Natural killer cell (primary cell): ENCODE data around the gene CCR5AS.
A peak's percentile ranks its signal among the peaks of the same experiment; 100 is the strongest.

Experiments used
- ATAC-seq, 3 donors: fragments of 150-1000 bp in 2 of 3; fragments of 200-7000 bp in 1 of 3; cut with Tn5 transposase; 1 replicate in 1 of 3; 2 replicates in 2 of 3; pipeline ENCODE4 v1.10.0; 2021; ENCODE audit warnings: mild to moderate bottlenecking in 2 of 3, moderate library complexity in 2 of 3
- DNase-seq, 2 donors: peaks; one replicate each; pipeline versions ENCODE4 v3.0.0 to v3.0.0-alpha.2; 2013 to 2021; ENCODE audit warnings: mixed read lengths in 1 of 2
- H3K27ac ChIP-seq: one replicate; pipeline ENCODE4 v1.5.1; 2013; ENCODE audit warnings: mild to moderate bottlenecking, low read length
- H3K27me3 ChIP-seq: one replicate; pipeline ENCODE4 v1.6.1; 2013; ENCODE audit warnings: low read length; ENCODE audit not compliant: control insufficient read depth, insufficient read depth
- H3K36me3 ChIP-seq: one replicate; pipeline ENCODE4 v1.6.1; 2013; ENCODE audit warnings: low read length; ENCODE audit not compliant: control insufficient read depth, insufficient read depth
- H3K4me1 ChIP-seq: one replicate; pipeline ENCODE4 v1.6.1; 2013; ENCODE audit warnings: low read length; ENCODE audit not compliant: control insufficient read depth, insufficient read depth
- H3K4me3 ChIP-seq: one replicate; pipeline ENCODE4 v1.5.1; 2013; ENCODE audit warnings: low read length
- H3K9me3 ChIP-seq: one replicate; pipeline ENCODE4 v1.6.1; 2013; ENCODE audit warnings: low read length; ENCODE audit not compliant: control insufficient read depth, insufficient read depth
- H3K27ac Mint-ChIP-seq, 2 donors: one replicate each; pipeline ENCODE4 v1.8.0; 2022; ENCODE audit warnings: mild to moderate bottlenecking in 2 of 2, mixed read lengths in 2 of 2, moderate library complexity in 1 of 2
- H3K27me3 Mint-ChIP-seq, 2 donors: one replicate each; pipeline ENCODE4 v1.8.0; 2022; ENCODE audit warnings: low read depth in 2 of 2, mixed read lengths in 2 of 2
- H3K36me3 Mint-ChIP-seq: one replicate; pipeline ENCODE4 v1.8.0; 2022; ENCODE audit warnings: mixed read lengths
- H3K4me1 Mint-ChIP-seq, 2 donors: one replicate each; pipeline ENCODE4 v1.8.0; 2022; ENCODE audit warnings: mixed read lengths in 2 of 2
- H3K4me3 Mint-ChIP-seq: one replicate; pipeline ENCODE4 v1.8.0; 2022; ENCODE audit warnings: mild to moderate bottlenecking, moderate library complexity, mixed read lengths
- H3K9me3 Mint-ChIP-seq, 2 donors: one replicate each; pipeline ENCODE4 v1.8.0; 2022; ENCODE audit warnings: mixed read lengths in 2 of 2
- CTCF ChIP-seq: fragments of 200-600 bp; IDR thresholded peaks from one replicate; pipeline ENCODE4 v1.8.0; 2022; ENCODE audit warnings: antibody characterized with exemption
- WGBS: methylation state at CpG from one replicate; pipeline ENCODE4 v1.1.7; 2013; ENCODE audit warnings: missing lambda C conversion rate; ENCODE audit not compliant: insufficient coverage; 5-methylcytosine and 5-hydroxymethylcytosine counted together
- intact Hi-C: fragments of 100-400 bp; cut with micrococcal nuclease; formaldehyde crosslinking; loops from one replicate; pipeline ENCODE4 v1.14.2; 2022

The CCR5AS gene

GRCh38 chr3:46410669-46411068 lies 3.8 kb upstream of the CCR5AS start:
- Histone ChIP-seq H3K36me3 (no peaks in the 10 kb centered on the region), H3K4me3 (no peak overlapping the region), H3K27me3 (no peaks in the 10 kb centered on the region), H3K9me3 (no peaks in the 10 kb centered on the region), H3K4me1 (peaks cover 34% of the 10 kb centered on the region), H3K27ac (no peak overlapping the region)
- ATAC-seq (no peak), DNase-seq (no peak)
- Mint-ChIP-seq H3K9me3 (no peaks in the 10 kb centered on the region), H3K27ac (no peak overlapping the region), H3K4me1 (peaks cover 9 to 30% of the 10 kb centered on the region in 2 donors), H3K27me3 (peaks cover 0 to under 1% of the 10 kb centered on the region in 2 donors), H3K4me3 (no peak overlapping the region), H3K36me3 (no peaks in the 10 kb centered on the region)
- TF ChIP-seq CTCF: no peak
- WGBS: 90% methylated on average over 2 of the region's 2 CpGs
- intact Hi-C loops: no loop called here

- intact Hi-C loops: no loop called here
- Histone ChIP-seq H3K27ac (no peak overlapping the region), H3K4me1 (peaks cover 34% of the 10 kb centered on the region), H3K4me3 (no peak overlapping the region), H3K27me3 (no peaks in the 10 kb centered on the region), H3K9me3 (no peaks in the 10 kb centered on the region), H3K36me3 (no peaks in the 10 kb centered on the region)
- WGBS: 74% methylated on average over 8 of the region's 9 CpGs
- DNase-seq (no peak), ATAC-seq (no peak)
- H3K27ac Mint-ChIP-seq: no peak overlapping the region
- TF ChIP-seq CTCF: no peak
- no peaks in the 10 kb centered on the region for H3K27me3 Mint-ChIP-seq
- no peaks in the 10 kb centered on the region for H3K36me3 Mint-ChIP-seq
- H3K4me1 Mint-ChIP-seq: peaks cover 9 to 30% of the 10 kb centered on the region in 2 donors
- no peaks in the 10 kb centered on the region for H3K9me3 Mint-ChIP-seq
- no peak overlapping the region for H3K4me3 Mint-ChIP-seq
These were observed 3.0 kb upstream of the CCR5AS start for GRCh38 chr3:46409739-46410489.

GRCh38 chr3:46408853-46409252 lies 2.0 kb upstream of the CCR5AS start:
- Histone ChIP-seq H3K27me3 (no peaks in the 10 kb centered on the region), H3K27ac (no peak overlapping the region), H3K36me3 (no peaks in the 10 kb centered on the region), H3K4me1 (peaks cover 34% of the 10 kb centered on the region), H3K4me3 (no peak overlapping the region), H3K9me3 (no peaks in the 10 kb centered on the region)
- intact Hi-C loops: no loop called here
- no peaks in the 10 kb centered on the region for H3K9me3 Mint-ChIP-seq
- DNase-seq: no peak
- peaks cover 9 to 30% of the 10 kb centered on the region in 2 donors for H3K4me1 Mint-ChIP-seq
- no peak overlapping the region for H3K27ac Mint-ChIP-seq
- H3K36me3 Mint-ChIP-seq: no peaks in the 10 kb centered on the region
- WGBS: 97% methylated on average over 7 of the region's 7 CpGs
- ATAC-seq: no peak
- H3K27me3 Mint-ChIP-seq: no peaks in the 10 kb centered on the region
- TF ChIP-seq CTCF: no peak
- H3K4me3 Mint-ChIP-seq: peak overlapping the region; percentile 21

- Mint-ChIP-seq H3K4me1 (peaks cover 9 to 30% of the 10 kb centered on the region in 2 donors), H3K36me3 (no peaks in the 10 kb centered on the region), H3K27ac (peak overlapping the region; percentile 87 to 92), H3K4me3 (peak overlapping the region; percentile 83), H3K27me3 (no peaks in the 10 kb centered on the region), H3K9me3 (no peaks in the 10 kb centered on the region)
- Histone ChIP-seq H3K4me1 (peaks cover 34% of the 10 kb centered on the region), H3K27ac (no peak overlapping the region), H3K27me3 (no peaks in the 10 kb centered on the region), H3K36me3 (no peaks in the 10 kb centered on the region), H3K9me3 (no peaks in the 10 kb centered on the region), H3K4me3 (no peak overlapping the region)
- DNase-seq (no peak), ATAC-seq (no peak)
- intact Hi-C loops: no loop called here
- 92% methylated on average over 7 of the region's 7 CpGs for WGBS
- TF ChIP-seq CTCF: no peak
These were observed 1.1 kb upstream of the CCR5AS start for GRCh38 chr3:46407970-46408369.
